Measurements from ENCODE around the gene EYA2.

Gene EYA2

GRCh38 chr20:46851746-46852145, 42.9 kb upstream of the EYA2 start:
- DNase-seq (ENCODE audit: low read depth), result no peak
- no peak overlapping the region for H3K4me3 ChIP-seq (ENCODE audit: low read length)
- TF ChIP-seq CTCF (conservative IDR thresholded peaks at IDR 0.05; ENCODE audit: low read depth, low read length), result no peak

- DNase-seq (ENCODE audit: low read depth), result no peak
- no peak for TF ChIP-seq CTCF (conservative IDR thresholded peaks at IDR 0.05; ENCODE audit: low read depth, low read length)
These were observed 42.3 kb upstream of the EYA2 start for GRCh38 chr20:46852313-46852712.

GRCh38 chr20:46853926-46854325, 40.7 kb upstream of the EYA2 start:
- no peak for DNase-seq (ENCODE audit: low read depth)
- no peak overlapping the region for H3K4me3 ChIP-seq (ENCODE audit: low read length)
- TF ChIP-seq CTCF (conservative IDR thresholded peaks at IDR 0.05; ENCODE audit: low read depth, low read length), result no peak

More at GRCh38 chr20:46852313-46852712, 42.3 kb upstream of the EYA2 start:
- no peak overlapping the region for H3K4me3 ChIP-seq (ENCODE audit: low read length)

- no peak overlapping the region for H3K4me3 ChIP-seq (ENCODE audit: low read length)
- no peak for TF ChIP-seq CTCF (conservative IDR thresholded peaks at IDR 0.05; ENCODE audit: low read depth, low read length)
- DNase-seq (ENCODE audit: low read depth), result no peak
These were observed 37.4 kb upstream of the EYA2 start for GRCh38 chr20:46857061-46857831.

GRCh38 chr20:46865824-46866223, 28.8 kb upstream of the EYA2 start:
- no peak overlapping the region for H3K4me3 ChIP-seq (ENCODE audit: low read length)
- TF ChIP-seq CTCF (conservative IDR thresholded peaks at IDR 0.05; ENCODE audit: low read depth, low read length), result no peak
- DNase-seq (ENCODE audit: low read depth), result no peak

- TF ChIP-seq CTCF (conservative IDR thresholded peaks at IDR 0.05; ENCODE audit: low read depth, low read length), result no peak
- H3K4me3 ChIP-seq (ENCODE audit: low read length), result no peak overlapping the region
- no peak for DNase-seq (ENCODE audit: low read depth)
These were observed 24.6 kb upstream of the EYA2 start for GRCh38 chr20:46870041-46870440.
